PFSK-1 (cell line): ENCODE results near the gene TENM3.

Experiments used
- FOXP2 ChIP-seq: optimal IDR thresholded peaks from 2 replicates; pipeline ENCODE3; 2011; ENCODE audit warnings: borderline replicate concordance, control low read depth, inconsistent platforms; ENCODE audit not compliant: insufficient read depth; ENCODE audit errors: extremely low read length, extremely low read depth
- POLR2AphosphoS5 ChIP-seq: IDR thresholded peaks from 2 replicates; pipeline ENCODE4 v1.6.1; 2012; ENCODE audit warnings: low read depth, mild to moderate bottlenecking, control low read depth, low read length, moderate library complexity
- SIN3A ChIP-seq: IDR thresholded peaks from 2 replicates; pipeline ENCODE4 v1.6.1; 2012; ENCODE audit warnings: mild to moderate bottlenecking, low read length, moderate library complexity, borderline replicate concordance; ENCODE audit not compliant: insufficient read depth
- TAF1 ChIP-seq: IDR thresholded peaks from 2 replicates; pipeline ENCODE4 v1.6.1; 2012; ENCODE audit warnings: low read length, control low read depth, borderline replicate concordance; ENCODE audit not compliant: insufficient read depth
- TF ChIP-seq, protein P1 (sequence below), 2 experiments: IDR thresholded peaks; 2 replicates each; pipeline versions ENCODE4 v1.6.1 to v1.8.0; 2011 to 2012; ENCODE audit warnings: low read depth in 2 of 2, low read length in 2 of 2, control low read depth in 1 of 2, inconsistent platforms in 1 of 2, mild to moderate bottlenecking in 1 of 2, moderate library complexity in 1 of 2; ENCODE audit not compliant: insufficient read depth in 1 of 2

DNA sequence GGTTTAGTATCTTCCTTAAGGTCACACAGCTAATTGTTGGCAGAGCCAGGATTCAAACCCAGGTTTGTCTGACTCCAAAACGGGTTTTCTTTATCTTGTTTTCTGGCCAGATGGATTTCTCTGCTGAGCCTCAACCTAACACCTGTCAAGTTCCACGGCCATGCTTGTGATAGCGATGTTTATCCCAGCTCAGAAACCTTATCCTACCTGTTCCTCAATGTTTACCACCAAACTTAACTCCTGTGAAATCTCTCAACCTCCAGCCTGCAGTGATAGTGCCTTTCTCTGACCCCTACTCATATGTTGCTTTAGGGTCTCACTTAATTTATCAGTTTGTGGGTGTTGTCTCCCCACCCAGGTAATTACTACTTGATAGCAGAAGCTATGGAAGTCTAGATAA lies 428.0 kb downstream of the TENM3 start:
- TF ChIP-seq, protein P1, sequence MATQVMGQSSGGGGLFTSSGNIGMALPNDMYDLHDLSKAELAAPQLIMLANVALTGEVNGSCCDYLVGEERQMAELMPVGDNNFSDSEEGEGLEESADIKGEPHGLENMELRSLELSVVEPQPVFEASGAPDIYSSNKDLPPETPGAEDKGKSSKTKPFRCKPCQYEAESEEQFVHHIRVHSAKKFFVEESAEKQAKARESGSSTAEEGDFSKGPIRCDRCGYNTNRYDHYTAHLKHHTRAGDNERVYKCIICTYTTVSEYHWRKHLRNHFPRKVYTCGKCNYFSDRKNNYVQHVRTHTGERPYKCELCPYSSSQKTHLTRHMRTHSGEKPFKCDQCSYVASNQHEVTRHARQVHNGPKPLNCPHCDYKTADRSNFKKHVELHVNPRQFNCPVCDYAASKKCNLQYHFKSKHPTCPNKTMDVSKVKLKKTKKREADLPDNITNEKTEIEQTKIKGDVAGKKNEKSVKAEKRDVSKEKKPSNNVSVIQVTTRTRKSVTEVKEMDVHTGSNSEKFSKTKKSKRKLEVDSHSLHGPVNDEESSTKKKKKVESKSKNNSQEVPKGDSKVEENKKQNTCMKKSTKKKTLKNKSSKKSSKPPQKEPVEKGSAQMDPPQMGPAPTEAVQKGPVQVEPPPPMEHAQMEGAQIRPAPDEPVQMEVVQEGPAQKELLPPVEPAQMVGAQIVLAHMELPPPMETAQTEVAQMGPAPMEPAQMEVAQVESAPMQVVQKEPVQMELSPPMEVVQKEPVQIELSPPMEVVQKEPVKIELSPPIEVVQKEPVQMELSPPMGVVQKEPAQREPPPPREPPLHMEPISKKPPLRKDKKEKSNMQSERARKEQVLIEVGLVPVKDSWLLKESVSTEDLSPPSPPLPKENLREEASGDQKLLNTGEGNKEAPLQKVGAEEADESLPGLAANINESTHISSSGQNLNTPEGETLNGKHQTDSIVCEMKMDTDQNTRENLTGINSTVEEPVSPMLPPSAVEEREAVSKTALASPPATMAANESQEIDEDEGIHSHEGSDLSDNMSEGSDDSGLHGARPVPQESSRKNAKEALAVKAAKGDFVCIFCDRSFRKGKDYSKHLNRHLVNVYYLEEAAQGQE (IDR thresholded peaks at IDR 0.05; ENCODE audit: insufficient read depth in 1 of 2, low read depth in 2 of 2, low read length in 2 of 2) = no peak
- TF ChIP-seq FOXP2 (no peak), TAF1 (no peak), POLR2AphosphoS5 (no peak), SIN3A (no peak)
